Measurements from ENCODE around the gene ZDHHC11B.
"Not testable (repeated sequence)": the region's sequence is repeated elsewhere in the genome, so short reads cannot be mapped to it uniquely, and the experiment has no call there.

Gene ZDHHC11B

DNA sequence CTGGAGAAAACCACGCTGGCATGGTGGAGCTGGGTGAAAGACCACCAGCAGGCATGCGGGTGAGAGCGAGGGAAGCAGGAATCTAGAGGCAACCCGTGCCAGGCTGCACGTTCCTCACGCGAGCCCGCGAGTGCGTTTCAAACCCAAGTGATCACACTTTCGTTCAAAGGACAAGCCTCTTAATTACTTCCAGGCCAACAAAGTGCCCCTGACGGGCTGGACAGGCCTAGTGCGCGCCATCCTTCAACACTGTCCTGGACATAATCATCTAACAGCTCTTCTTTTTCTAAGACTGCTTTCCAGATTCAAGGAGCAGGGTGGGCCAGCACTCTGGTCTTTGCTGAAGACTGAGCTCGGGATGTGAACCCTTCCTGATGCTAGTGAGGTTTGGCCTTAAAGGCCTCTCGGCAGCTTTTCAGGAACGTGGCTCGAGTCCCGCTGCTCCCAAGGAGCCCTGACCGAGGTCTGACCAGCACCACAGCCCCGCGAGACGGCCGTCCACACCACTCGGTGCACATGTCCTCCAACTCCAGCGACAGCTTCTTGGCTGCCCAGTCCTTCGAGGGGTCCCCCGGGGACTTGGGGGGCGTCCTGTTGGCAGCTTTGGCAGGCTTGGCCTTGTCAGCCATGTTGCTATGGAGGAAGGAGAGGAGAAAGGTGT lies 14.9 kb downstream of the ZDHHC11B start:
- not testable (repeated sequence) for DNase-seq (ENCODE audit: low read depth)

DNA sequence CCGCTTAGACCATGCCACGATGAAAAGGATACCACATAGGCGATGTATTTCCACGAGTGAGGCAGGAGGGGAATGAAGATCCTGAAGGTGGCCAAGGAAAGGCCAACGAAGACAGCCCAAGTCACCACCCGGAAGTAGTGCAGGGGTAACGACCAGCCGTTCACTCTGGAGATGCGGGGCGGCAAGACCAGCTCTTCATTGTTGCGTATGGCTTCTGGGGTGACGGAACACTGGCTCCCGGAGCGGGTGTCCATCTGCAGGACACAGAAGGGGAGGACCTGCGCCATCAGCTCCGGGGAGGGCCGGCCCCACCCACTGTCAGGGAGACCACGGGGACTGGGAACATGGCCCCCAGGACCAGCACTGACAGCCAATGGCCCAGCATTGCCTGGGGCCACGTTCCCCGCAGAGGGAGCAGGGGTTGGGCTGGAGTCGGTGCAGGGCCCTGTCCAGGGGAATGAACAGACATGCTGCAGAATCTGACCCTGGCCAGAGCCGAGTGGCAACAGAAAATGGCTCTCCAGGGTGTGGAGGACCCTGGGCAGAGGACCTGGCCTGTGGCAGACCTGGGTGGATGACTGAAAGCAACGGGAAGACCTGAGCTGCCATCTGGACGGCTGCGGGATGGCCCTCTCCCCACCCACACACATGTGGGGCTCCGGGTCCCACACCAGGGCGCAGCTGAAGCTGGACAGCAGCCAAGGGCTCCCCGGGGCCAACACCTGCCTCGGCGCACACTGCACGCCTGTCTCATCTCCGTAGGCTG lies 17.7 kb downstream of the ZDHHC11B start:
- DNase-seq (ENCODE audit: low read depth) = no peak

DNA sequence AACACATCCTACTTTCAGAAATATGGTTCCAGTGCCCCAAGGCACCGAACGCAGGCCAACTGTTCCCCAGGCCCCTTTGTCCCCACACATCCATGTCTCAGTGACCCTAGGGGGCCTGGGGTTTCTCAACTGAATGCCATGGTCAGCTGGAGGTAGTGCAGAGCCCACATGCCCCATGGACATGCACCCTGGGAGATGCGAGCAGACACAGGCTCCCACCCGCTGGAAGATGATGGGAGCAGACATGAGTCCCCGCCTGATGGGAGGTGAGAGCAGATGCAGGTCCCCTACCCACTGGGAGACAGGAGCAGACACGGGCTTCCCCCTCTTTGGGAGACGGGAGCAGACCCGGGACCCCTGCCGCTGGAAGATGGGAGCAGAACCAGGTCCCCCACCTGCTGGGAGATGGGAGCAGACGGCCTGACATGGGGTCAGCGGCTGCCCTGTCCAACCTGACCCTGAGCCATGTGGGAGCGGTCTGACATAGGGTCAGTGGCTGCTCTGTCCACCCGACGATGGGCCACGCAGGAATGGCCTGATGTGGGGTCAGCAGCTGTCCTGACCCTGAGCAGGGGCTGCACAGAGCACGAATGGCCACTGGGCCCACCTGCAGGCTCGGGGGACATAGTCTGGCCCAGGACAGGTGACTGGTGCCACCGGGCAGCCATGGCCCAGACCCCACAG lies 18.4 kb downstream of the ZDHHC11B start:
- DNase-seq (ENCODE audit: low read depth) = no peak

GRCh38 chr5:763998-764781 lies 20.3 kb downstream of the ZDHHC11B start:
- DNase-seq (ENCODE audit: low read depth) = no peak

GRCh38 chr5:763397-763796 lies 21.1 kb downstream of the ZDHHC11B start:
- no peak for DNase-seq (ENCODE audit: low read depth)

DNA sequence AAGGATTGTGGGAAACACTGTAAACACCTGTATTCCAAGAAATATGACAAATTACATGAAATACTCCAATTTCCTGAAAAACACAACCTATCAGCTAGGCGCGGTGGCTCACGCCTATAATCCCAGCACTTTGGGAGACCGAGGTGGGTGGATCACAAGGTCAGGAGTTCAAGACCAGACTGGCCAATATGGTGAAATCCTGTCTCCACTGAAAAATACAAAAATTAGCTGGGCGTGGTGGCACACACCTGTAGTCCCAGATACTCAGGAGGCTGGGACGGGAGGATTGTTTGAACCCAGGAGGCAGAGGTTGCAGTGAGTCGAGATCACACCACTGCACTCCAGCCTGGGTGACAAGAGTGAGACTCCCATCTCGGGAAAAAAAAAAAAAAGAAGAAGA lies 21.5 kb downstream of the ZDHHC11B start:
- not testable (repeated sequence) for DNase-seq (ENCODE audit: low read depth)

DNA sequence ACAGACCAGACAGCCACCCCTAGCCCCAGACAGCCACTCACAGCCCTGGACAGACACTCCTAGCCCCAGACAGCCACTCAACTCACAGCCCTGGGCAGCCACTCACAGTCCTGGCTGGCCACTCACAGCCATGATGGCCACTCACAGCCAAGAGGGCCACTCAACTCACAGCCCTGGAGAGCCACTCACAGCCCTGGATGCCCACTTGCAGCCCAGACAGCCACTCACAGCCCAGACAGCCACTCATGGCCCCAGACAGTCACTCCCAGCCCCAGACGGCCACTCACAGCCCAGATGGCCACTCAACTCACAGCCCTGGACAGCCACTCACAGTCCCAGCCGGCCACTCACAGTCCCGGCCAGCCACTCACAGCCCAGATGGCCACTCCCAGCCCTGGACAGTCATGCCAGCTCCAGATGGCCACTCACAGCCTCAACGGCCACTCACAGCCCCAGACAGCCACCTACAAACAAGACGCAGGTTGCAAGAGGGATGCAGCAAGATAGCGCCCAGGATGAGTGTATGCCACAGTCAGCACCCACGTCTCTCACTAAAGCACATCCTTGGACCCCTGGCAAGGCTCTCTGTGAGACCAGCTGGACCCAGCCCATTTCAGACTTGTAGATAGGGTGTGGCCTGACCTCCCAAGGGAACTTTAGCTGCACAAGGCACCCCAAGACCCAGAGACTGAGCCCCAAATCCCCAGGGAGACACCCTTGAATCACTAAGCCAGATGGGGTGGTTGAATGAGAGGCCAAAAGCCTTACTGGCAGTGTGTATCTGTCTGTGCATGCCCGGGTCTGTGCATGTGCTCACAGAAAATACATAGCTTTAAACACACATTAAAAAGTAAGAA lies 22.4 kb downstream of the ZDHHC11B start:
- no peak for DNase-seq (ENCODE audit: low read depth)

GRCh38 chr5:761059-761771 lies 23.3 kb downstream of the ZDHHC11B start:
- DNase-seq (ENCODE audit: low read depth) = no peak

- no peak for DNase-seq (ENCODE audit: low read depth)
These were observed 24.0 kb downstream of the ZDHHC11B start for GRCh38 chr5:760363-761058.

DNA sequence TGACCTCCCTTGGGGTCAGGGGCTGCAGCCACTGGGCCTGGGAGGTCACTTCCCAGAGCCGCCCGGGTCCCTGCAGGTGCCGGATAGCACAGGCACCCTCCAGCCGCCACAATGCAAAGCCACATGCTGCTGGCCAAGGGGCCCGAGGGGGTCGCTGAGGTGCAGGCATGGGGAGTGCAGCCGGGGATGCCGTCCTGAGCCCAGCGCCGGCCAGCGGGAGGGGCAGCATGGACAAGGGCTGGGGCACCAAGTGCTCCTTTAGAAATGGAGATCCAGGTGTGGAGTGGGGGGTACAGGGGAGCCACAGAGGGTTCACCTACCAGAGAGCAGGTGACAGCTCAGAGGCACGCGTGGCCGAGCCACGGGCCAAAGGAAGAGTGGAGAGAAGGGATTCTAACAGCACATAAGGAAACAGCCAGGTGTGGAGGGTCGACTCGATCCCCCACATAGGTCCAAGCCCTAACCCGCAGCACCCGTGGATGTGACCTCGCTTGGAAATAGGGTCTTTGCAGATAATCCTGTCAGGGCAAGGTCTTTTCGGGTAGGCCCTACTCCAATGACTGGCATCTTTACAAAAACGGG lies 24.7 kb downstream of the ZDHHC11B start:
- DNase-seq (ENCODE audit: low read depth) = no peak

DNA sequence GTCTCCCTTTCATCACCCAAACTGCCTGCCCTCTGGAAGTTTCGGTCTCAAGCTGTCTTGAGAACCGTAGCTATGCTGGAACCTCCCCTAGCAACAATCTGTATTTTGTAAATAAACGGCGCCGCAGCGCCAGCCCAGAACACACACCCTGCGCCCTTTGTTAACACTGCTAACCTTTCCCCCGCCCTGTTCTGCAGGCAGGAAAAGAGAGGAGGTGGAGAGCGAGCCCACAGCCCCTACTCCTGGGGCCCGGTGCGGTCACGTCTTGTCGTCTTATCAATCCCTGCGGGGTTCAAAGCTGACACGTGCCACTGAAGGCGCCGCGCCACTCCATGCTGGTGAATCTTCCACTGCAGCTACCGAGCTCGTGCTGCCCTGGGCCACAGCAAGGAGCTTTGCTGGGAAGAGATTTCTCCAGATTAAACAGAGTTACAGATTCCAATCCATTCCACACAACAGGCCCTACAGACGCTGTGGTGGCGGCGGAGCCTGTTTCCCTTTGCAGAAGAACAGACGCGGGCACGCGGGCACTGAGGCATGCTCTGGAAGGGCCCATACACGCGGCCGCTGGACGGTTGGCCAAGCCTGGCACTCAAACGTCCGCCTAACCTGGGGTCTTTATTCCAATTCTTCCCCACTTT lies 25.3 kb downstream of the ZDHHC11B start:
- peak; percentile 18 for DNase-seq (ENCODE audit: low read depth)

- DNase-seq (ENCODE audit: low read depth) = no peak
These were observed 25.9 kb downstream of the ZDHHC11B start for GRCh38 chr5:758698-759053.

DNA sequence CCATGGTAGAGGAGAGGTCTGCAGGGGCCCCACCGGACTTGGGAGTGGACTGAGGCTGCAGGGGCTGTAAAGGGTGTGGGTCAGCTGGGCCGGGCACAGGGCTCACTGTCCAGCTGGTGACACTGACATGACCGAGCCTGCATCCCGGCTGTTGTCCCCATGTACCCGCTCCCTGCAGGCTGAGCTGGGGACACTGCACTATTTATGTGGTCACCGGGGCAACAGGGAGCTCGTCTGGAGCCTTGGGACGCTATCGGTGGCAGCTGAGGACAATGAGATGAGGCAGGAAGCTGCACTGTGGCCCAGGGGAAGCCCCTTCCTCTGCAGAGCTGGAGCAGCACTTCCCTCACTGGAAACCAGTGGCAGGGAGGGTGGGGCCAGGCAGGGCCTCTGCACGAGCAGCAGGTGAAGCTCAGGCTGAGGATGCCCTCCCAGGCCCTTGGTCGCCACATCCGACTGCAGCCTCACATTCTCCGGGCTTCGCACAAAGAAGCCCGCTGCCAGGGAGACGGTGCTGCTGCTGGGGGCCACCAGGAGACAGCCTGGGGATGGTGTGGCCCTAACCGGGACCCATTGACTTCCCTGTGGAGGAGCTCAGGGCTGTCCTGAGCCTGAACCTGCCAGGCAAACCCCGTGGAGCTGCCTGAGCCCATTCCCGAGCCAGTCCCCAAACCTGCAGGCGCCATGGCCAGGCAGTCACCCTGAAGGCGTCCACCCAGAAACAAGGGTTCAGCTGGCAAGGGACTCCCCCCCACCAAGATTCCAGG lies 26.4 kb downstream of the ZDHHC11B start:
- DNase-seq (ENCODE audit: low read depth) = no peak

- no peak for DNase-seq (ENCODE audit: low read depth)
These were observed 27.1 kb downstream of the ZDHHC11B start for GRCh38 chr5:757346-757930.

DNA sequence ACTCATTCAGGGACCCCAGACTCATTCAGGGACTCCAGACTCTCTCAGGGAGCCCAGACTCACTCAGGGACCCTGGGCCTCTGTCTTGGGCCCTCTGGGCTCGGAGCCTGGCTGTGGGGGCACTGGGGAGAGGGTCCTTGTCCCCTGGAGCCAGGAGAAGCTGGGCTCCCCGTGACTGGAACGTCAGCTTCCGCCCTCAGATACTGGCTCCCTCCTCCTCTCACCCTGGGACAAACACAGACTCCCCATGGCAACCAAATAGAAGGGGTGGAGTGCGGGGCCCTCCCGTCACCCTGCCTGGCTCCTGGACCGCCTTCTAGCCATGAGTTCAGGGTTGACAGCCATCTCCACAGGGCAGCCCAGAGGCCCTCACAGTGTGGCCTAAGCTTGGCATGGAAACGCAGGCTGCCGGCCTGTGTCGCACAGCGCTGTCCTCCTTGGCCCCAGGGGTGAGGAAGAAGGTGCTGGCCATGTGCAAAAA lies 27.6 kb downstream of the ZDHHC11B start:
- DNase-seq (ENCODE audit: low read depth) = no peak

DNA sequence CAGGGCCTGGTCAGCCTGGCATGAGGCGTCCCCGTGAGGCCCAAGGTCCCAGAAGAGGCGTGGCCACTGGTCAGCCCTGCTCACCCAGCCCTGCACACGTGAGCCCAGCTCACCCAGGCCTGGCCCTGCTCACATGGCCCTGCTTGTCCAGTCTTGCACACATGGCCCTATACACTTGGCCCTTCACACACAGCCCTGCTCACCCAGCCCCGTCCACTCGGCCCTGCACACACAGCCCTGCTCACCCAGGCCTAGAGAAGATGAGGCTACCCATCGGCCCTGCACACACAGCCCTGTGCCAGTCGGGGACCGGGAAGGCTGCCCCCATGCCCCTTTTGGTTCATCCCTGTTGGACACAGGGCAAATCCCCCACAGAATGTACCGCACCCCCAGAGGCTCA lies 28.4 kb downstream of the ZDHHC11B start:
- DNase-seq (ENCODE audit: low read depth) = no peak

- not testable (repeated sequence) for DNase-seq (ENCODE audit: low read depth)
These were observed 30.3 kb downstream of the ZDHHC11B start for GRCh38 chr5:754143-754632.

Data from stimulated activated CD4-positive, alpha-beta T cell treated with anti-CD3 and anti-CD28 coated beads, Interleukin-2, amount 100 ng/mL, for 4 hours (primary cell).